DMS53 (cell line): ENCODE measurements around the gene NINJ1.

Experiments
- DNase-seq: peaks from one replicate; lab custom pipeline; 2025; lab: John Stamatoyannopoulos, UW

The NINJ1 gene

DNA sequence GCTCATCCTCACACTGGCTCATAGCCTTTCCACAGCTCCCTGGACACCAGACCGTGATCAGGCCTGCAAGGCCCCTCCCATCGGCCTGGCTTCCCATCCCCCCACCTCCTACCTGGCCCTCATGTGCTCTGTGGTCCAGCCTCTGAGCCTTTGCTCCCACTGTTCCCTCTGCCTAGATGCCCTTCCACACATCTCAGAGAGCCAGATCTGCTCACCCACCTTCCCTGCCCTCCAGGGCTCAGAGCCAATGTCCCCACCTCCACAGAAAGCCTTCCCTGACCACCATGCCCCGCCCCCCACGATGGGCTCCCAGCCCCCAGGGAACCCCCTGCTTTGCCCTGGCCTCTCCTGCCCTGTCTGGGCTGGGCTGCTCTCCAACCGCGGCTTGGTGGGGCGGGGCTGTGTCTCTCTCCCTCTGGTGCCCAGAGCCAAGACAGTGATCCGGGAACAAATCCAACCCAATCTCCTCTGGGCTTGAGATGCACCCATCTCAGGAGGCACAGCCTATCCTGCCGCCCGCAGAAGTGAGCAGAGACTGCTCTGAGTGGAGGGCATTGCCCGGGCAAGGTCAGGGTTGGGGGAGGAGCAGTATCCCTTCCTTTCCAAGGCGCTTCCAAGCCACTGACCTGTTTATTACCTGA is 1.6 kb downstream of the NINJ1 start:
- peak; percentile 16 for DNase-seq

DNA sequence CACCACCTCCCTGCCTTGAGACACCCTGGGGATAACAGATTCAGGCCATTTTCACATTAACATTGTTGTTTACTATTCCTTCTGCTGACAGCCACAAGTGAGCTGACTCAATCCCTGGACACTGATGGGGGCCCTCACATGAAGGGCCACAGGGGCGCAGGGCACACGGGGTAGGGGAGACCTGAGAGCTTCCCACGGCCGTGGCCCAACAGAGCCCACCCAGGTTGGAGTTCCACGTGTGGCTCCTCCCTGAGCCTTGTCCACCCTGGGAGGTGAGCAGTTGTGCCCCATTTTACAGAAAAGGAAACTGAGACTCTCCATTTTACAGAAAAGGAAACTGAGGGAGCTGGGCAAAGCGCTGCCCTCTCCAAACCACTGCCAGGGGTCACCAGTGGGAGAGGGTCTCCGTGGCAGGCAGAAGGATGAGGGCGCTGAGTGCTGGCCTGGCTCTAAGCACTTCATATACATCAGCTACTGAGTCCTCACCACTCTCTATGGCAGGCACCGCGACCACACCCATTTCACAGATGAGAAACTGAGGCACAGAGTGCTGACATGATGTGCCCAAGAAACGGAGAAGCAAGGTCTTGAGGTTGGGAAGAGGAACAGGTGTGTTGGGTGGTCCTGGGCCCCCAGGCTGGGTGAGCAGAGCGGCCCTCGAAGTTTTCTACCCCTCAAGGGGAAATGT is 2.3 kb downstream of the NINJ1 start:
- DNase-seq, result no peak

DNA sequence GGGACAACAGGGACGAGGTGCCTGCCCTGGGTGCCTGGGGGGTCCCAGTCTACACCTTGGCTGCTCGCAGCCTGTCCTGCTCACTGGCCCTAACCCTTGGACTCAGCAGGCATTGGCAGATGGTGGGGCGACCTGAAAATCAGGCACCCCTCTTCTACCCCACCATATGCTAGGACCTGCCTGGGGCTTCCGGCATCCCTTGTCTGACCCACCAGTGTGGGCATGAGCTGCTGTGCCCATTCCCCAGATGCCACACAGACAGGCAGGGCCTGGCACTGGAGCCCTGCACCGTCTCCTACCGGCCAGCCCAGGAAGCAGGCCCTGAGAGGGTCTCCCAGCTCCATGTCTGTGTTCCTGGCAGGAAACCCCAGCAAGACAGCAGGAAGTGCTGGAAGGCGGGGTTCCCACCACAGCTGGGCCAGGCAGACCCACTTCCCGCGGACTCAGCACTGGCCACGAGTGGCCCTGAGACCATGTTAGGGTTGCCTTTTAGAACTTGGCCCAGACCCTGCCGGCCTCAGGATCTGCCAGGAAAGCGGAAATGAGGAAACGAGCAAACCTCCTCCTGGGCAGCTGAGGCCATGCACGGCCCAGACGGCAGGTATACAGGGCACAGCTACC is 3.1 kb downstream of the NINJ1 start:
- DNase-seq, result no peak

DNA sequence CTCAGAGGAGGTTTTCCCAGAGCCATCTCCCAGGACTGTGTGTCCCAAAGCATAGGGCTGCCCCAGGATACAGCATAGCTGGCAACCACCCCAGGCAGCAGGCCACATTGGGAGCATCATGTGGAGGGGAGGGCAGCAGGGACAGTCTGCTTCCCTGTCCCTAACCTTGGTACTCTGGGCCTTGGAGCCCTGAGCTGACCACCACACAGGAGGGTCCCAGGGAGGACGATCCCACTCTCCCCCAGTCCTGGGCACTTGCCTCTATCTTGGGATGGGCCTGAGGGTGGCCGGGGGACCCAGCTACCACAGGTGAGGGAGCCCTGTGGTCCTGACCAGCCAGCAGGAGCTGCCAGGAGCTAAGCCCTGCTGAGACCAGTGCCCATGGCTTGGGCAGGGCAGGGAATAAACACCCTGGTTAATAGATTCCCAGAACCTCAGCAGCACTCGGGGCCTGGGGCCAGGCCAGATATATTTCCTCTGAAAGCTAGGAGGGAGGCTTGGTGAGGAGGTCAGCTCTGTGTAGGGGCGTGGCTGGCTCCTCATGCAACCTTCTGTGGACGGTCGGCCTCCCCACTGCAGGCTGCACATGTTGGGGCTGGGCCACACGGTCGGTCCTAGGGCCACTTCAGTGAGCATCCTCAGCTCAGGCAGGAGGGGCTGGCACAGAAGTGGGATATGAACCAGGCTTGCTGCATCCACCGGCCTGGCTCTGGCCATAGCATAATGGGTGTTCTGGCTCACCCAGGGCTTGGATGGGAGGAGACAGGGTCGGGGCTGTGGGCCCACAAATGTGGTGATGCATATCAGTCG is 4.2 kb downstream of the NINJ1 start:
- DNase-seq, result no peak

DNA sequence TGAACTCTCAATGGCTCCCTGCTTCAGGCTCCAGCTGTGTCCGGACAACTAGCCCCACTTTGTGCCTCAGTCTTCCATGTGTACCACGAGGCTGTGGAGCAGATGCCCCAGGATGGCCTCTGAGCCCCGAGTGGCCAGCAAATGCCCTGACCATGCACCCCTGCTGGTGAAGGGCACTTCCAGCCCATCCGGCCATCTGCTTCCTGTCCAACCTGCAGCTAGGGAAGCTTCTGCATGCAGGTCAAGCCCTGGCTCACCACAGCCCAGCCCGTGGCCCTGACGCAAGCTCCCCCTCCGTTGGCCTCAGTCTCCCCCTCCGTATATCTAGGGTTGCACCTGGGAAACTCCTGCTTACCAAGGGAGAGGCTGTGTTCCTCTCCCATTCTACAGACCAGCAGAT is 4.8 kb downstream of the NINJ1 start:
- no peak for DNase-seq

DNA sequence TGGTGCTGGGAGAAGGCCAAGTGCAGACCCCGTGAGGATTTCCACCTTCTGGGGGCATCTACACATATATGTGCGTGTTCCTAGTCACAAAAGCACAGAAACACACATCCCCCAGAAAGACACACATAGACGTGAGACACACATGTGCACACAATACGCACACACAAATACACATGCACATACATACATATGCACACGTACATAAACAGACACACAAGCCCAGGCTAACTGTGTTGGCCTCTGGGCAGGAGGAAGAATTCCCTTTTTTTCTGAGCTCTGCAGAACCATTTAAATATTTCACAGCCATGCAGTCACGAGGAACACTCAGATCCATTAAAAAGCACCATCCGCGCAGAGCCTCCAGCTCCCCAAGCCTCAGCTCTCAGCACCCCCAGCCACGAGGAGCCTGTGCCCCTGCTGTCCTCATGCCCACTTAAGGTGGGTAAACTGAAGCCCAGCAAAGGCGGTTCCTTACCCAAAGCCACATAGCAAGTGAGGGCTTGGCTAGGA is 5.3 kb downstream of the NINJ1 start:
- DNase-seq, result no peak

DNA sequence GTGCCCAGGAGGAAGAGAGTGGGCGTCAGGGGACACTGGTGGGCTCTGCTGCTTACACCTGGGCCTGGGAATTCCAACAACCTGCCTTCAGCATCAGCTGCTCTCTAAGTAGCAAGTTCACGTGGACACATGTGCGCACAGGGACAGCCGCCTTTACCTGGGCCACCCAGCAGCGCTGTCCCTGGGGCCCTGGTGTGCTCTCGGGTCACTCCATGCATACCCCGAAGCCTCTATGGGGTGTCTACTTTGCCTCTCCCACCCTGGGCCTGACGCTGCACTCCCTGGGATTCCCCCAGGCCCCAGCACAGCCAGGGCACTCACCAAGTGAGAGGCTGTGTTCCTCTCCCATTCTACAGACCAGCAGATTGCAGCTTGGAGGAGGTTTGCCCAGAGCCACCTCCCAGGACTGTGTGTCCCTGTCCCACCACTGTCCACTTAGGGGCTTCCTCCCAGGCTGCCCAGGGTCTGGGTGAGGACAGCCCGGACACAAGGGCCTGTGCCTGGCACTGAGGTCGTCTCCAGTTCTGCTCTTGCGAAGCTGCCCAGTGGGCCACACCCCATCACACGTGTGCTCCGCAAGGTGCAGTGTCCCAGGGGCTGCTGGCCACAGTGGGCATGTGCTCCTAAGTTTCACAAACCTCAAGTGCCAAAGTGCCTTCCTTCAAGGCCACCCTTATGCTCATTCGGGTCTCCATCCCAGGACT is 5.9 kb downstream of the NINJ1 start:
- DNase-seq, result no peak

DNA sequence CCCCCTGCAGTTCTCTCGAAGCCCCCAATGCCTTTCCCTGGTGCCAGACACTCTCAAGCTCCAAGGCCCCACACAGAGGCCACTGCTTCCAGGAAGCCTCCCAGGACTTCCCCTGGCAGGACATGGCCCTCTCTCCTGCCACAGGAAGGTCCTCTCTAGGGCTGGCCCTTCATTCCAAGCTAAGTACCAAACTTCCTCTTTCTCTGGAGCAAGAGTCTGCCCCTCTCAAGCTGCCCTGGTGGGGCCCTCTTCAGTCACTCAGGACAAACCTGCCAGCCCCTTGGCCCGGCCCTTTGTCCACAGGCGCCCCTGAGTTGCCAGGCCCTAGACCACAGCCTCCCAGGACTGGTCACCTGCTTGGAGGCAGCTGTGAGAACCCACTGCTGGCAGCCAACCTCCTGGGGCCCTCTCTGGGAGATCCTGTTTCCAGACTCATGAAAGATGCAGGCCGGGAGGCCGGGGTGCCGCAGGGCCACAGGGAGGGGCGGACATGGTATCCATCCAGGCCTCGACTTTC is 6.6 kb downstream of the NINJ1 start:
- DNase-seq, result no peak

DNA sequence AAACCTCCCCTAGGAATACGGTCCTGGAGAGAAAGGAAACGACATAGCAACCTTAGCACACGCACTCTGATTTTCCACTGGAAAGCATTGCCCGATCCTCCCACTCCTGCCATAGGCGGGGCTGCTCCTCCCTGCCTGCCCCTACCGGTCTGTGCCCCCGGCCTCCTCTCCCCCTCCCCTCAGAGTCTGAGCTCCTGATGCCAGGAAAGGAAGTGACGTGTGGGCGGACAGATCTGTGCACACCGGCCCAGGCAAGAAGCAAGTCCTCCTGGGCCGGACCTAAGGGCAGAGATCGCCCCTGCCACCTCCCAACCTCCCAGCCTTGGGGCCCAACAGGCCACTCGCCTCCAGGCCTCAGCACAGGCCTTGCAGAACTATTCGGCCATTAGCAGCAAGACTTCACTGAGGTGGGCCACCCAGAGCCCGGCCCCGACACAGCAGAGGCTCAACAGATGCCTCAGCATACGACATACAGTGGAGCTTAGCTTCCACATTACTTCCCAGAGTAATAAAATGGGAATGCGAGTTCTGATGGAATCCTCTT is 7.2 kb downstream of the NINJ1 start:
- no peak for DNase-seq

DNA sequence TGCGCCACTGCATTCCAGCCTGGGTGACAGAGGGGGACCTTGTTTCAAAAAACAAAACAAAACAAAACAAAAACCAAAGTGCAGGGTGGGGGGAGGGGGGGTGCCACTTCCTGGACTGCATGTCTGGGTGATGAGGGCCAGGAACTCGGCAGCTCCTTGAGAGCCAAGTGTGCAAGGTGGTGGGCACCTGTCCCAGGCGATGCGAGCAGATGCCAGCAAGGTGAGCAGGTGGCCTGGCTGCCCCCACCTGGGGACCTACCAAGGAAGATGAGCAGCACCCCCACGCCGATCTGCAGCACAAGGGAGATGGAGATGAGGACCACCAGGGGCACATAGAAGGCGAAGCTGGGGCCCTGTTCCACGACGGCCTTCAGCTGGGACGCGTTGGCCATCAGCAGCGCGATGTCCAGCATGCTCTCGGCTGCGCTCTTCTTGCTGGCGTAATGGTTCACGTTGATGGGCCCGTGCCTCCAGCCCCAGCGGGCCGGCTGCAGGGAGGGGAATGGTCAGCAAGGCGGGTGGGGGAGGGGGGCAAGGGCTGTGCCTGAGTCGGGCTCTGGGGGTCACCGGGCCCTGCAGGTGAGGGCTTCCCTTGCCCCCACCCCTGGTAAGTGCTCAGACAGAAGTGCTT is 7.8 kb downstream of the NINJ1 start:
- no peak for DNase-seq

DNA sequence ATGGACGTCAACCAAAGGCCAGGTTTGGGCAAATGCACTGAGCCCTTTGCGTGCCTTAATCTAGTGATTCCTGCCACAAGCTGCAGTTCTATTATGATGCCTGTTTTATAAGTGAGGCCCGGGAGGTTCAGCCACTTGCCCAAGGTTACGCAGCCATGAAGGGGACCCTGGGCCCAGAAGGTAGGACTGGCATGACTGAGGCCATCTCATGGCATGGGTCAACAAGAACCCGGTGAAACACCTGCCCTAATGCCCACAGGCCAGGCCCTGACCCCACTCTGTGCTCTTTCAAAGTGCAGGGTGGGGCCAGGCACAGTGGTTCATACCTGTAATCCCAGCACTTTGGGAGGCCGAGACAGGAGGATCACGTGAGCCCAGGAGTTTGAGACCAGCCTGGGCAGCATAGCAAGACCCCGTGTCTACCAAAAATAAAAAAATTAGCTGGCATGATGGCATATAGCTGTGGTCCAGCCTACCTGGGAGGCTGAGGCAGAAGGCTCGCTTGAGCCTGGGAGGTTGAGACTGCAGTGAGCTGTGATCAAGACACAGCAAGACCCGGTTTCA is 8.6 kb downstream of the NINJ1 start:
- DNase-seq, result no peak

DNA sequence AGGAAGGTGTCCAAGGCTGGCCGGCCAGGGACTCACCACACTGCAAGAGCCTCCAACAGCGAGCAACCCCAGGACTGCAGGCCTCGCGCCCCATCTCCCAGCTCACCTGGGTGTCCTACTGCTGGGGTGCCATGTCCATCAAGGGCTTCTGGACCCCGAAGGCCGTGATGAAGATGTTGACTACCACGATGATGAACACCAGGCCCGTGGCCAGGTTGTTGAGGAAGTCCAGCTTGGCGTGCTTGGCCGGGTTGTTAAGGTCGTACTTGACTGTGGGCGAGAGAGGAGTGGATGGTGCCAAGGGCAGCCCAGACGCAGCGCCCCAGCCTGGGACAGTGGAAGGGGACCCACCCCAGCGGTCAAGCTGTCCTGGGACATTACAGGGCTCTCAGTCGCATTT is 9.3 kb downstream of the NINJ1 start:
- DNase-seq, result no peak

DNA sequence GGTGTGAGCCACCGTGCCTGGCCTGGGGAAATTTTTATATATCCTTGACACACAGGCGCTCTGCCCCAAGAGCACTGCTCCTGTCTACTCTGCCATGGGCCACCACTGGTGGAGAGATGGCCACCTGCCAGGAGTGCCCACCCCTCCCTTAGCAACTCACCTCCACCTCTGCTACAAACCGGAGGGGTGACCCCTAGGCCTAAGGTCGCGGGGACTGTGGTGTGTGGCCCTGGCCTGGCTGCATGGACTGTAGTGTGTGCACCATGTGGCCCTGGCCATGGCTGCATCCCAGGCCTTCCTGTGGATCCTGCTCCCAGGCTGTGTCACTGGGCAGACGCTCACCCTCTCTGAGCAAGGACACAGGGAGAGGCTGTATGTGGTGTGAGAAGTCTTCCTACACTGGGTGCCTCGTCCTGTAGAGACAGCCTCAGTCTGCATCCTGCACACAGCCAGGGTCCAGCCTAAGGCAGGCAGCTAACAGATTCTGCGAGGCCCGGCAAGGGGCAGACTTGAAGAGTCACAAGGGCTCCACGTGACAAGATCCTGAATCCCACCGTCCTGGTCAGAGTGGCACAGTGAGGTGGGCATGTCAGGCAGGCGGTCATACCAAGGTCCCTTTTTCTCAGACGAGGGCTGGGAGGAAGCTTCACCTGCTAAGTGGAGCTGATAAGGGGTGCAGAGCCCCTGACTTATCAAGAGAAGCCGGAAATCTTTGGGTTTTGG is 10.3 kb downstream of the NINJ1 start:
- no peak for DNase-seq

DNA sequence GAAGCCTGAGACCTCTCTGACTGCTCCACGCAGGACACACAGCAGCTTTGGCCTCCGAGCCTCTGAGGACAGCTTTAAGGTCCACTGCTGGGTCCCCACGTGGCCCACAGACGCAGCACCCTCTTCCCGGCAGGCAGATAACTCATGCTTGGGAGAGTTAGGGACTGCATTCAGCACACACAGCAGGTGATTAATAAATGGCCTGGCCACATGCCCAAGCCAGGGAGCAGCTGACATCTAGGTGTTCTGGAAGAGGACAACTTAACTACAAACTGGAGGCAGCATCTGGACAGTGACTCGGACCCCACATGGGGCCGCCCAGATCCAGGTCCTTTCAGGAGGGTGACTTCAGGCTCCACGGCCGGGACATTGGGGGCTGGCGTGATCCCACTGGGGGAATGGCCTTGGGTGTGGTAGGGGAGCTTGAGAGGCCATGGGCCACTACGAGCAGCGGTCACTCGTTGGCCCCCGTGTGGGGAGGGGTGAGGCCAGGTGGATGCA is 11.3 kb downstream of the NINJ1 start:
- DNase-seq, result no peak

DNA sequence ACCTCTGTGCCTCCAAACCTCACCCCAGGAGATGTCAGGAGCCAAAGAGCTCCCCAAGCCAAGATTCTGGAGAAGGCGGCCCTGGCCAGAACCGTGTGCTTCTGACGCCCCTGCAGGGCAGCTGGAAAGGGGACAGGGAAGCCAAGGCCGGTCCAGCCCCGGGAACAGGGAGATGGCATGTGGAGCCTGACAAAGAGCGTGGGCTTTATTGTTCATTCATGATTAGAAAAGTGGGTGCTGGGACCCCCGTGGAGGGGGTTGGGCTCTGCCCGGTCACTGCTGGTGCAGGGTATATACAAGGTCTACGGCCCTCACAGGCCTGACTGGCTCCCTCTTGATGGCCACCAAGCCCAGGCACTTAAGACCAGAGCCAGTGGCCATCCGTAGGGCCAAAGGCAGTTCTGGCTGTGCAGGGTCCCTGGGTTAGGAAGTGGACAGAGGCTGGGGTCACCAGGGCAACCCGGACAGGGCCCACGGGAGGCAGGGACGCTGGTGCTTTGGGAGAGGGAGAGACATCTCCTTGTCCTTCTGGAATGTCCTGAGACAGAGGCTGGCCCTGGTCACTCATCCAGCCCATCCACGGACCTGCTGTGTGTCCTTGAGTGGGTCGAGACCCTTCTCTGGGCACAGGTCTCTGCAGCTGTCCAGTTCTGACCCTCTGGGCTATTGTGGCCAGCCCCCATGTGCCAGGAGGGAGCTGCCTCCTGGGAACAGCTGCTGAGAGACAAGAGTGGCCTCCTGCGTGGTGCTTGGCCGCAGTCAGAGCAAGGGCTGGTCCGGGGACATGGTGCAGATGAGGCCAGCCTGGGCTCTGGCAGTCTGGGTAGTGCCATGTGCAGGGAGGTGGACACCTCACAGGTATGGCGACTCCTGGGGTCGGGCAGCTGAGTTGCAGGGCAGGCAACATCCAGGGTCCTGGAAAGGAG is 12.5 kb downstream of the NINJ1 start:
- no peak for DNase-seq

DNA sequence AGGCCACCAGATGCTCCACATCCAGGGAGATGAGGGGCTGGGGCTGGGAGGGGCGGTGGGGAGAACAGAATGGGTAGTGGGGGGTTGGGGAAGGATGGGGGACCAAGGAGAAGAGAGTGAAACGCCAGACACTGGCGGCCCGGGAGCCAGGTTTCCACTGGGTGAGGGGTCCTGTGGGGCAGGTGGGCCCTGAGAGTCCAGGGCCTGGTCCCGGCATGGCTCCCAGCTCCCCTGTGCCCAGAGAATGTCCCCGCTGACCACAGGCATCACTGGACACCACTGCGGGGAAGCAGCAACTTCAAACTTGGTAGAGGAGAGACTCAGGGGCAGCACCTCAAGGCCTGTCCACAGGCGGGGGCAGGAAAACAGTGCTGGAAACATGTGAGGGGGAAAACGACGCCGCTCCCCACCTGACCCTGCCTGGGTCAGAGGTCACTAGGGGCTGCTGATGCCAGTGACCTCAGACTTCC is 13.2 kb downstream of the NINJ1 start:
- DNase-seq, result no peak

DNA sequence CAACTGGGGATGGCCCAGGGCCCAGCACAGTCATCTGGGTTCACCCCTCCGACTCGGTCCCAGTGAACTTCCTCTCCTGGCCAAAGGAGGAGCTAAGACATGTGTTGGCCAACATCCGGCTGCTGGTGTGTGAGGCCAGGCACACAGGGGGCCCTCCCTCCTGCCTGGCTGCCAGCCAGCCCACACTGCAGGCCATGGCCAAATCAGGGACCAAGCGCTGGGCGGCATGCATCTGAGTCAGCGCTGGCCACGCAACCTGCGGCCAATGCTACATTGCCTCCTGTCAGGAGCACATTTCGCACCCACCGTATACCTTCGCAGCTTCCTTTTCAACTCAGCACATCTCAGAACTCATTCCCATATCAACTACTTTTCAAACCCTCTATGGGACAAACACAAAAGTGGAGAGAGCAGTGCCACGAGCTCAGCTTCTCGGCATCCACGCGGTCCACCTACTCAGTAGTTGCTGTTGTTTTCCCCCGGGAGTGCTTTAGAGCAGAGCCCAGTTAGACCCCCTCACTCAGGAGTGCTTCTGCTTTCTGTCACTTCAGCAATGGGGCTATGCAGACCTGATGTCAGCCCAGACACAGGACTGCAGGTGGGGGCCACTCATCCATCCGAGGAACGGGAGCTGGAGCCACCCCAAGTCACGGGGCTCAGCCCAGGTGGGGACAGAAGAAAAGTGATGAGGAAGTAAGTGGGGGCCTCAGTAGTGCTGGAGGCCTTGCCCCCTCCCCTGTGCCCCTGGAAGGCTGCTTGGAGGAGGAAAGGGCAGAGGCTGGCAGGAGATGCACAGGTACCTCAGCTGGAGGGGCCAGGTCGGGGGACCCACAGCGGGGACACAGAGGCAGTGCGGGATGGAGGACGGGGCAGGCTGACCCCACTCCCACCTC is 13.9 kb downstream of the NINJ1 start:
- peak; percentile 67 for DNase-seq

DNA sequence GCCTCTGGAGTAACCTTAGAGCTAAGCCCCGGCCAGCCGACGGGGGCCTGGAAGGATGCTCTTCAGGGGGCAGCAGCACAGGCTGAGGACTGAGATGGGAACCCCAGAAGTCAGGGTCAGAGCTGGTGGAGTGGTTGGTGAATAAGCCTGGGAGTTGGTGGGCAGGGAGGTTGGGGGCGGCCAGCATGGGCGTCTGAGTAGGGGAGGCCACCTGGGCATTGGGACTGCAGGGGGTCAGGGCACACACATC is 14.4 kb downstream of the NINJ1 start:
- DNase-seq, result no peak
